HUES48 (cell line): ENCODE data around the gene CRK.
"Not testable (repeated sequence)": the region's sequence is repeated elsewhere in the genome, so short reads cannot be mapped to it uniquely, and the experiment has no call there.

Experiments used
- H3K27ac ChIP-seq: one replicate; pipeline ENCODE4 v1.7.0; 2013; ENCODE audit warnings: low read depth, low read length, inconsistent platforms
- H3K27me3 ChIP-seq: 2 replicates; pipeline ENCODE4 v1.6.1; 2013; ENCODE audit warnings: mild to moderate bottlenecking, low read length; ENCODE audit not compliant: control insufficient read depth, insufficient read depth
- H3K36me3 ChIP-seq: 2 replicates; pipeline ENCODE4 v1.6.1; 2013; ENCODE audit warnings: low read length; ENCODE audit not compliant: control insufficient read depth, insufficient read depth
- H3K4me1 ChIP-seq: 2 replicates; pipeline ENCODE4 v1.6.1; 2013; ENCODE audit warnings: mild to moderate bottlenecking, low read length; ENCODE audit not compliant: control insufficient read depth, insufficient read depth
- H3K4me3 ChIP-seq: 2 replicates; pipeline ENCODE4 v1.5.1; 2013; ENCODE audit warnings: mild to moderate bottlenecking, low read depth, low read length
- H3K9ac ChIP-seq: 2 replicates; pipeline ENCODE4 v1.6.1; 2013; ENCODE audit warnings: mild to moderate bottlenecking, low read depth, low read length, moderate library complexity
- H3K9me3 ChIP-seq: 2 replicates; pipeline ENCODE4 v1.6.1; 2013; ENCODE audit warnings: low read length; ENCODE audit not compliant: control insufficient read depth, insufficient read depth

Gene CRK

GRCh38 chr17:1420163-1420562 is 35.9 kb downstream of the CRK start:
- Histone ChIP-seq H3K4me3 (no peak overlapping the region), H3K27me3 (no peaks in the 10 kb centered on the region), H3K9ac (no peak overlapping the region), H3K4me1 (no peaks in the 10 kb centered on the region), H3K36me3 (peaks cover 35% of the 10 kb centered on the region), H3K9me3 (no peaks in the 10 kb centered on the region), H3K27ac (no peak overlapping the region)

GRCh38 chr17:1418476-1418875 is 37.6 kb downstream of the CRK start:
- not testable (repeated sequence) for H3K4me3 ChIP-seq, H3K27me3 ChIP-seq, H3K9ac ChIP-seq, H3K4me1 ChIP-seq, H3K27ac ChIP-seq, H3K9me3 ChIP-seq
- peaks cover 32% of the 10 kb centered on the region for H3K36me3 ChIP-seq

DNA sequence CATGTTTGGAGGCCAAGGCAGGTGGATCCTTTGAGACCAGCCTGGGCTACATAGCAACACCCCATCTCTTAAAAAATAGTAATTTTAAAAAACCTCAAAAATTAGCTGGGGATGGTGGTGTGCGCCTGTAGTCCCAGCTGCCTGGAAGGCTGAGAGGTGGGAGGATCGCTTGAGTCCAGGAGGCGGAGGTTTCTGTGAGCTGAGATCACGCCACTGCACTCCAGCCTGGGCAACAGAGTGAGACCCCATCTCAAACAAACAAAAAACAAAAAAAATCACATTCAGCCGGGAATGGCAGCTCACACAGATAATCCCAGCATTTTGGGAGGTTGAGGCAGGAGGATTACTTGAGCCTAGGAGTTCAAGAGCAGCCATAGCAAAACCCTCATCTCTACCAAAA is 39.6 kb downstream of the CRK start:
- Histone ChIP-seq H3K9me3 (no peaks in the 10 kb centered on the region), H3K4me3 (no peak overlapping the region), H3K27me3 (no peaks in the 10 kb centered on the region), H3K9ac (no peak overlapping the region), H3K4me1 (no peaks in the 10 kb centered on the region), H3K27ac (no peak overlapping the region), H3K36me3 (peaks cover 14% of the 10 kb centered on the region)

GRCh38 chr17:1414634-1415033 is 41.4 kb downstream of the CRK start:
- Histone ChIP-seq H3K27ac (no peak overlapping the region), H3K36me3 (no peaks in the 10 kb centered on the region), H3K9ac (no peak overlapping the region), H3K4me1 (no peaks in the 10 kb centered on the region), H3K4me3 (no peak overlapping the region), H3K9me3 (no peaks in the 10 kb centered on the region), H3K27me3 (no peaks in the 10 kb centered on the region)

- H3K9ac ChIP-seq: no peak overlapping the region
- H3K27ac ChIP-seq: no peak overlapping the region
- no peak overlapping the region for H3K4me3 ChIP-seq
- H3K4me1 ChIP-seq: no peaks in the 10 kb centered on the region
- H3K36me3 ChIP-seq: no peaks in the 10 kb centered on the region
- no peaks in the 10 kb centered on the region for H3K9me3 ChIP-seq
- no peaks in the 10 kb centered on the region for H3K27me3 ChIP-seq
Observed at GRCh38 chr17:1414001-1414574, 41.9 kb downstream of the CRK start.

DNA sequence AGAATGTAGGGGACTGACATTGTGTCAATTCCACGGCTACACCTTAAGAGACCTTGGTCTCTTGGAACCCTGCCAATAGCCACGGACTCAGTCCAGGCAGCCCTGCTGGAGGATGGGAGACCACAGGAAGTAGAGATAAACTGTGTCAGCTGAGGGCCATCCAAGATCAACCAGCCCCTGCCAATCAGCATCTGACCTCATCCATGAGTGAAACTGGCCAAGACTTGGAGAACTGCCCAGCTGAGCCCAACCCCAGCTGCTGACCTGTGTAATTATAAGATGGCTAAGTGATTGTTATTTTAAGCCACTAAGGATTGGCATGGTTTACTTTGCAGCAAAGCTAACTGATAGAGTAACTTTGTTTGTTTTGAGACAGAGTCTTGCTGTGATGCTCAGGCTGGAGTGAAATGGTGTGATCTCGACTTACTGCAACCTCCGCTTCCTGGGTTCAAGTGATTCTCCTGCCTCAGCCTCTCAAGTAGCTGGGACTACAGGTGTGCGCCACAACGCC is 42.7 kb downstream of the CRK start:
- H3K4me3 ChIP-seq: no peak overlapping the region
- H3K36me3 ChIP-seq: no peaks in the 10 kb centered on the region
- no peaks in the 10 kb centered on the region for H3K9me3 ChIP-seq
- no peak overlapping the region for H3K27ac ChIP-seq
- H3K9ac ChIP-seq: no peak overlapping the region
- no peaks in the 10 kb centered on the region for H3K4me1 ChIP-seq
- H3K27me3 ChIP-seq: no peaks in the 10 kb centered on the region

- Histone ChIP-seq H3K9ac (no peak overlapping the region), H3K27me3 (no peaks in the 10 kb centered on the region), H3K36me3 (no peaks in the 10 kb centered on the region), H3K9me3 (no peaks in the 10 kb centered on the region), H3K27ac (no peak overlapping the region), H3K4me1 (no peaks in the 10 kb centered on the region), H3K4me3 (no peak overlapping the region)
Observed at GRCh38 chr17:1412185-1413110, 43.6 kb downstream of the CRK start.

DNA sequence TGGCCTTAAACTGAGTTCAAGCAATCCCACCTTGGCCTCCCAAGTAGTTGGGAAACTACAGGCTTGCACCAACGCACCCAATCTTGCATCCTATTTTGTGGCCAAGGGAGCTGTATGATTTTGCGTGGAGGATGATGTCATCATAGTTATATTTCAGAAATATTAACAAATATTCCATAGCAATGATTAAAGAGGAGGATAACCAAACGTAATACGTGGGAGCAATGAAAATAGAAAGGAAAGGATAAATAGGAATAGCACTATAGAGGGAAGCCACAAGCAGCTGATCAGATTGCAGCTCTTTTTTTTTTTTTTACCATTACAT is 53.8 kb downstream of the CRK start:
- H3K4me3 ChIP-seq: no peak overlapping the region
- no peak overlapping the region for H3K9ac ChIP-seq

DNA sequence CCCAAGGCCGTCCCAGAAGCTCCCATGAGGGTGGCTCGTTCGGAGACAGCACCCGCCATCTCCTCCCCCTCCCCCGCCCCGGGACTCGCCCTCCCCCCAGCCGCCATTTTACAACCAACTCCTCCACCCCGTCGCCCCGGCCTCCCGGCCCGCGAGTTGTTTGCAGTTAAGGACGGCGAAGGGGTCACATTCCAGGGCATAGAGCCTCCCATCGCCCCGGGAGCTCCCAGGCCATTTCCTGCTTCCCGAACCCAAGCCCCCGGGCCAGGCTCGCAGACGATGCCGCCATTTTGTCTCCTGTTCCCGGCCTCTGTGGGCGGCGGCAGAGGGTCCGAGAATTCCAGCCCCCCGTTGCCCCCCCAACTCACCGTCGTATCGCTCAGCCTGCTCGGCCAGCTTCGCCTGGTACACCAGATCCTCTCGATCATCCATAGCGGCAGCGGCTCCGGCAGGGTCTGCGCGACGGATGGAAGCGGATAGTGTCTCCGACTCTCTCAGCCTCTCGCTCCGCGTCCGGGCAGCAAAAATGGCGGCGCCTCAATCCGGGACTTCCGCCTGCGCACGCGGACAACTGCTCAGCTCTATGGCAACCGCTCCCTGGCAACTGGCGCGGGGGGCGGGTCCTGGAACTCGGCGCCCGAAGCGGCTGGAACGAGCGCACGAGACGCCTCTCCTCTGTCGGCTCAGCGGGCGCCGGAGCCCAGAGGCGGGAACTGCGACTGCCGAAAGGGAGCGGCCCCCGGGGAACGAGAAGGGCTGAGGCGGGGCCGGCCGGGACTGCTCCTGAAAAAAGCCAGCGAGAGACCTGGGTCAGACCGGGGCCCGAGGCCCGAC is 56.1 kb downstream of the CRK start, which contains the start of gene YWHAE:
TSS of gene YWHAE (minus strand) at position 544 of the 834 bp plus-strand sequence. CDS start at position 432, 112 bp downstream.
- Histone ChIP-seq H3K27ac (peak within 1 kb of the TSS; percentile 100), H3K9ac (peak within 1 kb of the TSS; percentile 100), H3K9me3 (no peaks in the 10 kb centered on the region), H3K4me3 (peak within 1 kb of the TSS; percentile 100), H3K4me1 (peaks cover 8% of the 10 kb centered on the region), H3K36me3 (no peaks in the 10 kb centered on the region; the same call in 1 of the 2 replicates), H3K27me3 (no peaks in the 10 kb centered on the region)

More for the DNA sequence above, 53.8 kb downstream of the CRK start:
- H3K36me3 ChIP-seq: no peaks in the 10 kb centered on the region
- no peaks in the 10 kb centered on the region for H3K27me3 ChIP-seq
- no peaks in the 10 kb centered on the region for H3K9me3 ChIP-seq
- H3K4me1 ChIP-seq: peaks cover 6% of the 10 kb centered on the region
- no peak overlapping the region for H3K27ac ChIP-seq

DNA sequence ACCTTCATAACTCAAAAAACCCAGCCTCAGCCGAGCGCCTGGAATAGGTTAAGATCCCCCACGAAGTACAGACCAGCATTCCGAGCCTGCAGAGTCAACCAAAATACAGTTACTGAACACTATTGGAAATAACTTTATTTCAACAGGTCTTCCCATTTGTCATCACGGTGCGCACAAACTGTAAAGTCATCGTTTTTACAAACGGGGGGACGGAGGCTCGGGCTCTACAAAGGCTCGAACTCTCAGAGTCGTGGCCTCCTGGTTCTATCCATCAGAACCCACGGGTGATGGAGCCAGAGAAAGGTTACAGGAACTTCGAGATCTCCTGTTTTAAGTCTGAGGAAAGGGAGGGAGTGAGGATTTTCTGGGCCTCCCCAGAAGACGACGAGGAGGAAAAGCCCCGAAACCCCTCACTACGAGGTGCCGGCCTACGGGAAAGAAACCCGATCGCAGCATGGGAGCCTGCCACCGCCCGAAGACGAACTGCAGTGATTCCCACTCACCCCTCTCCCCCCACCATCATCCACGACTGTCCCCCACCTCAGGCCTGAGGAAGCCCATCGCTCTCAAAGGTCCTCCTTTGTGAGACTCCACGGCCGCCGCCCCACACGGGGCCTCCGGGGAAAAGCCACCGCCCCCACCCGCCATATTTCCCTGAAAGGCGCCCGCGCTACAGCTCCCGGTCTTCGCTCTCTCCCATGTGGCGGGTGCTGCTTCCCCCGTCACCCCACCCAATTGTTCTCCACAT is 56.9 kb downstream of the CRK start:
- Histone ChIP-seq H3K27ac (peak overlapping the region; percentile 100), H3K36me3 (no peaks in the 10 kb centered on the region; the same call in 1 of the 2 replicates), H3K4me1 (peaks cover 13% of the 10 kb centered on the region), H3K9me3 (no peaks in the 10 kb centered on the region), H3K4me3 (peak overlapping the region; percentile 100), H3K9ac (peak overlapping the region; percentile 100), H3K27me3 (no peaks in the 10 kb centered on the region)
